Stimulated activated naive CD8-positive, alpha-beta T cell treated with anti-CD3 and anti-CD28 coated beads, Interleukin-15, amount 100 ng/mL, for 72 hours (primary cell): ENCODE results near the gene PPP6C.

Experiments
- ATAC-seq: fragments of 150-1000 bp; cut with Tn5 transposase; 2 replicates; pipeline ENCODE4 v1.10.0; 2021; ENCODE audit warnings: mild to moderate bottlenecking, moderate library complexity
- DNase-seq, 2 donors: peaks; one replicate each; pipeline ENCODE4 v3.0.0; 2021 to 2022
- H3K27ac Mint-ChIP-seq, 2 donors: one replicate each; pipeline ENCODE4 v1.8.0; 2022; ENCODE audit warnings: mild to moderate bottlenecking in 2 of 2, mixed read lengths in 2 of 2, moderate library complexity in 2 of 2
- H3K27me3 Mint-ChIP-seq: one replicate; pipeline ENCODE4 v1.8.0; 2022; ENCODE audit warnings: mixed read lengths
- H3K4me1 Mint-ChIP-seq: one replicate; pipeline ENCODE4 v1.8.0; 2022; ENCODE audit warnings: mild to moderate bottlenecking, mixed read lengths
- H3K4me3 Mint-ChIP-seq, 2 donors: one replicate each; pipeline ENCODE4 v1.8.0; 2022; ENCODE audit warnings: mild to moderate bottlenecking in 2 of 2, mixed read lengths in 2 of 2, moderate library complexity in 1 of 2
- H3K9me3 Mint-ChIP-seq, 2 donors: one replicate each; pipeline ENCODE4 v1.8.0; 2022; ENCODE audit warnings: mixed read lengths in 2 of 2

The PPP6C gene

GRCh38 chr9:125100822-125101221, 88.8 kb downstream of the PPP6C start:
- DNase-seq: no peak
- H3K4me1 Mint-ChIP-seq: peaks cover 12% of the 10 kb centered on the region
- H3K9me3 Mint-ChIP-seq: peaks cover 9 to 10% of the 10 kb centered on the region in 2 donors
- H3K27ac Mint-ChIP-seq: no peak overlapping the region
- H3K27me3 Mint-ChIP-seq: no peaks in the 10 kb centered on the region
- H3K4me3 Mint-ChIP-seq: no peak overlapping the region
- no peak for ATAC-seq

- ATAC-seq (no peak), DNase-seq (no peak)
- peaks cover 12 to 16% of the 10 kb centered on the region in 2 donors for H3K9me3 Mint-ChIP-seq
- no peaks in the 10 kb centered on the region for H3K27me3 Mint-ChIP-seq
- H3K27ac Mint-ChIP-seq: no peak overlapping the region
- H3K4me3 Mint-ChIP-seq: no peak overlapping the region
- peaks cover 12% of the 10 kb centered on the region for H3K4me1 Mint-ChIP-seq
Measured at GRCh38 chr9:125099816-125100215, 89.8 kb downstream of the PPP6C start.
